Measurements from ENCODE around the gene PTPRN2.

The PTPRN2 gene

GRCh38 chr7:158094671-158095226 lies 492.9 kb downstream of the PTPRN2 start:
- no peak for TF ChIP-seq CTCF (IDR thresholded peaks at IDR 0.05; ENCODE audit: low read depth, low read length)
- no peak overlapping the region for H3K4me3 ChIP-seq (ENCODE audit: low read depth, low read length)

DNA sequence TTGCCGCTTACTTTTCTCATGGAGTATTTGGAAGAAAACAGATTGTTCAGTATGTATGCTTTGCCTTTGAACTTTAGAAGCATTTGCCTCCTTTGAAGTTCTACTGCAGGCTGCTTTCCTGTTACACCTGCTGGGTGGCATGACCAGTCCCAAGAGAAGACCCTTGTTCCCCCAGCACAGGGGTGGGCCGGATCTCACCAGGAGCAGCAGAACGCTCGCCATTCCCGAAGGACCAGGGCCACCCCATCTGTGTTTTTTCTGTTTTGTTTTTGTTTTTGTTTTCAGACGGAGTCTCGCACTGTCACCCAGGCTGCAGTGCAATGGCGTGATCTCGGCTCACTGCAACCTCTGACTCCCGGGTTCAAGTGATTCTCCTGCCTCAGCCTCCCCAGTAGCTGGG lies 493.6 kb downstream of the PTPRN2 start:
- H3K4me3 ChIP-seq (ENCODE audit: low read depth, low read length): no peak overlapping the region
- TF ChIP-seq CTCF (IDR thresholded peaks at IDR 0.05; ENCODE audit: low read depth, low read length): no peak

DNA sequence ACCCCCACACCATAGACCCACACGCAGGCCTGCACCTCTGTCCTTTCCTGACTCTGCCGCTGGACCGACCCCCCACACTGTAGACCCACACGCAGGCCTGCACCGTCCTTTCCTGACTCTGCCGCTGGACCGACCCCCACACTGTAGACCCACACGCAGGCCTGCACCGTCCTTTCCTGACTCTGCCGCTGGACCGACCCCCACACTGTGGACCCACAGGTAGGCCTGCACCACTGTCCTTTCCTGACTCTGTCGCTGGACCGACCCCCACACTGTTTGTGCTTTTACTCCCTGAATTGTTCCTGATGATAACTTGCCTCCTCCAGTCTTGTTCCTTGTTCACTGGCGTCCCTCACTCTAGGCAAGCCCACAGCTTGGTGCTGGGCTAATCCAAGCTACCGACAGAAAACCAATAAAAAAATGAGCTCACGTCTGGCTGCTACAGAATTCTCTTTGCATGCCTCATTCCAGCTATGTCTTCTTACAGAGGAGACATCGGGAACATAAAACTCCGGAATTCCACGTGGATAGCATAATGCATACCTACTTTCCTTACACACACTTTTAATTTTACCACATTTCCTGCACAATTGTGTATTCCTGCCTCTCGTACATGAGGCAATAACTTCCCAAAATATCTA lies 494.3 kb downstream of the PTPRN2 start:
- H3K4me3 ChIP-seq (ENCODE audit: low read depth, low read length): no peak overlapping the region
- TF ChIP-seq CTCF (IDR thresholded peaks at IDR 0.05; ENCODE audit: low read depth, low read length): no peak

DNA sequence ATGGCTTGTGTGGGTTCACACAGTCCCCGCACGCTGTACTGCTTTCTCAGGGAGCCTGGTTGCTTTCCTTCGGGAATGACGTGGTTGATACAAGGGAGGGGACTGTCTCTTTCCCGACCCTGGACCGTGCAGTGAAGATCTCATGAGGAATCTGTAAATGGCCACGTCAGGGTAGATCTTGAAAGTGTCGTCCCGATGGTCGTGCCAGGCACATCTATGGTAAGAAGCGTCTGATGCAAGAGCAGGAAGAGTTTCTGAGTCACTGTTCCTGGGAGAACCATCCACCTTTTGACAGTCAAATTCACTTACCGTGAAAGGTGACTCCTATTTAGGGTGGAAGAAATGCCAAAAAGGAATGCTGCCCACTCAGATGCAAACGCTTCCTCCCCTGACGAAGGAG lies 500.4 kb downstream of the PTPRN2 start:
- no peak for TF ChIP-seq CTCF (IDR thresholded peaks at IDR 0.05; ENCODE audit: low read depth, low read length)
- no peak overlapping the region for H3K4me3 ChIP-seq (ENCODE audit: low read depth, low read length)

GRCh38 chr7:158085741-158086695 lies 501.6 kb downstream of the PTPRN2 start:
- no peak for TF ChIP-seq CTCF (IDR thresholded peaks at IDR 0.05; ENCODE audit: low read depth, low read length)
- no peak overlapping the region for H3K4me3 ChIP-seq (ENCODE audit: low read depth, low read length)

- TF ChIP-seq CTCF (IDR thresholded peaks at IDR 0.05; ENCODE audit: low read depth, low read length): no peak
- no peak overlapping the region for H3K4me3 ChIP-seq (ENCODE audit: low read depth, low read length)
These were observed 503.1 kb downstream of the PTPRN2 start for GRCh38 chr7:158084555-158084954.

All from WI38 (cell line).